ENCODE results near the gene RAET1L. TPM values are rescaled to one million over a fixed set of nuclear protein-coding genes. Genes with fewer than 3 reads are reported as not detected.
"Not testable (repeated sequence)": the region's sequence is repeated elsewhere in the genome, so short reads cannot be mapped to it uniquely, and the experiment has no call there.

The RAET1L gene
- total and polyA plus RNA-seq, 12 donors = not detected

- H3K9me3 ChIP-seq (replicated peaks in 1 of 3) = no peaks in the 10 kb centered on the region
- WGBS, 4 donors = 68 to 85% (median 83%) methylated on average over 6 of the region's 6 CpGs
- DNase-seq = peak in 1 of 7 donors; percentile 17
These were observed 2.7 kb upstream of the RAET1L start for GRCh38 chr6:150027806-150028565.

GRCh38 chr6:150026976-150027805 is 1.9 kb upstream of the RAET1L start:
- DNase-seq = peak in 1 of 7 donors; percentile 27
- Histone ChIP-seq H3K4me3 (no peak overlapping the region), H3K27ac (no peak overlapping the region), H3K9me3 (replicated peaks in 1 of 3) (no peaks in the 10 kb centered on the region), H3K36me3 (replicated peaks in 1 of 2) (no peaks in the 10 kb centered on the region), H3K4me1 (replicated peaks in 1 of 2) (peaks cover 5 to 12% of the 10 kb centered on the region in 2 donors), H3K27me3 (peaks cover 22% of the 10 kb centered on the region)
- TF ChIP-seq POLR2A (IDR thresholded peaks at IDR 0.05) (no peak), CTCF (IDR thresholded peaks at IDR 0.05) (no peak)
- intact Hi-C loops (cut with DNase I) = no loop called here
- 65 to 86% (median 83%) methylated on average over 7 to 9 of the region's 9 CpGs for WGBS, 4 donors

More at GRCh38 chr6:150027806-150028565, 2.7 kb upstream of the RAET1L start:
- Histone ChIP-seq H3K27ac (no peak overlapping the region), H3K4me3 (no peak overlapping the region), H3K4me1 (replicated peaks in 1 of 2) (peaks cover 5 to 12% of the 10 kb centered on the region in 2 donors), H3K36me3 (replicated peaks in 1 of 2) (no peaks in the 10 kb centered on the region), H3K27me3 (peaks cover 22% of the 10 kb centered on the region)
- TF ChIP-seq CTCF (IDR thresholded peaks at IDR 0.05) (no peak), POLR2A (IDR thresholded peaks at IDR 0.05) (no peak)
- intact Hi-C loops (cut with DNase I) = no loop called here

- peak in 1 of 7 donors; percentile 24 for DNase-seq
- H3K27ac ChIP-seq = no peak overlapping the region
- H3K4me1 ChIP-seq (replicated peaks in 1 of 2) = peaks cover 5 to 12% of the 10 kb centered on the region in 2 donors
- no peak for TF ChIP-seq CTCF (IDR thresholded peaks at IDR 0.05)
- no peak for TF ChIP-seq POLR2A (IDR thresholded peaks at IDR 0.05)
- H3K27me3 ChIP-seq = peaks cover 22% of the 10 kb centered on the region
- no peaks in the 10 kb centered on the region for H3K9me3 ChIP-seq (replicated peaks in 1 of 3)
- WGBS, 4 donors = 35 to 45% (median 41%) methylated on average over 10 to 11 of the region's 11 CpGs
- intact Hi-C loops (cut with DNase I) = no loop called here
- H3K4me3 ChIP-seq = no peak overlapping the region
- no peaks in the 10 kb centered on the region for H3K36me3 ChIP-seq (replicated peaks in 1 of 2)
These were observed 631 bp downstream of the RAET1L start for GRCh38 chr6:150024646-150025155.

GRCh38 chr6:150024021-150024420 is 1.3 kb downstream of the RAET1L start:
- peaks cover 25% of the 10 kb centered on the region for H3K27me3 ChIP-seq
- H3K36me3 ChIP-seq (replicated peaks in 1 of 2); H3K27ac ChIP-seq; H3K4me3 ChIP-seq; intact Hi-C loops (cut with DNase I); DNase-seq; H3K9me3 ChIP-seq (replicated peaks in 1 of 3): not testable (repeated sequence)
- H3K4me1 ChIP-seq (replicated peaks in 1 of 2) = peaks cover 5 to 12% of the 10 kb centered on the region in 2 donors
- WGBS, 4 donors = 77 to 89% methylated on average over 2 of the region's 2 CpGs; no CpG with 5 or more reads in 2 of the 4 donors

- 88 to 92% (median 88%) methylated on average over 2 of the region's 6 CpGs; no CpG with 5 or more reads in 1 of the 4 donors for WGBS, 4 donors
- DNase-seq; H3K27ac ChIP-seq; H3K36me3 ChIP-seq (replicated peaks in 1 of 2); H3K4me3 ChIP-seq; intact Hi-C loops (cut with DNase I); H3K9me3 ChIP-seq (replicated peaks in 1 of 3): not testable (repeated sequence)
- Histone ChIP-seq H3K27me3 (peaks cover 31% of the 10 kb centered on the region), H3K4me1 (replicated peaks in 1 of 2) (peaks cover 5 to 12% of the 10 kb centered on the region in 2 donors)
These were observed 3.5 kb downstream of the RAET1L start for GRCh38 chr6:150021870-150022269.

Data from adrenal gland (tissue), 12 donors.